Activated naive CD4-positive, alpha-beta T cell treated with Interleukin-2 at 50 U/mL for 16 hours (primary cell): Measurements from ENCODE around the gene TMTC2.

Source experiments
- DNase-seq: peaks from one replicate; pipeline ENCODE4 v3.0.0-alpha.2; 2020

The TMTC2 gene

GRCh38 chr12:82893896-82894295, 207.2 kb downstream of the TMTC2 start:
- no peak for DNase-seq

GRCh38 chr12:82896277-82896676, 209.6 kb downstream of the TMTC2 start:
- DNase-seq = no peak

- no peak for DNase-seq
Measured at GRCh38 chr12:82896979-82897378, 210.3 kb downstream of the TMTC2 start.

- no peak for DNase-seq
Measured at GRCh38 chr12:82898441-82898840, 211.7 kb downstream of the TMTC2 start.

GRCh38 chr12:82904219-82904790, 217.6 kb downstream of the TMTC2 start:
- DNase-seq = no peak

GRCh38 chr12:82910246-82910893, 223.7 kb downstream of the TMTC2 start:
- no peak for DNase-seq

GRCh38 chr12:82912406-82912805, 225.7 kb downstream of the TMTC2 start:
- no peak for DNase-seq

GRCh38 chr12:82919388-82920054, 232.8 kb downstream of the TMTC2 start:
- DNase-seq = no peak

GRCh38 chr12:82923935-82924334, 237.2 kb downstream of the TMTC2 start:
- no peak for DNase-seq

- DNase-seq = no peak
Measured at GRCh38 chr12:82926630-82927029, 239.9 kb downstream of the TMTC2 start.

- no peak for DNase-seq
Measured at GRCh38 chr12:82930301-82930700, 243.6 kb downstream of the TMTC2 start.

- DNase-seq = no peak
Measured at GRCh38 chr12:82931349-82932116, 244.8 kb downstream of the TMTC2 start.

GRCh38 chr12:82937151-82937550, 250.4 kb downstream of the TMTC2 start:
- DNase-seq = no peak

GRCh38 chr12:82942521-82942920, 255.8 kb downstream of the TMTC2 start:
- DNase-seq = no peak

- no peak for DNase-seq
Measured at GRCh38 chr12:82942991-82943401, 256.3 kb downstream of the TMTC2 start.

- no peak for DNase-seq
Measured at GRCh38 chr12:82948491-82948890, 261.8 kb downstream of the TMTC2 start.

- DNase-seq = no peak
Measured at GRCh38 chr12:82950356-82950755, 263.6 kb downstream of the TMTC2 start.

- DNase-seq = no peak
Measured at GRCh38 chr12:82952946-82953345, 266.2 kb downstream of the TMTC2 start.

- DNase-seq = no peak
Measured at GRCh38 chr12:82953397-82953796, 266.7 kb downstream of the TMTC2 start.

- no peak for DNase-seq
Measured at GRCh38 chr12:82954064-82954463, 267.4 kb downstream of the TMTC2 start.

GRCh38 chr12:82954572-82954971, 267.9 kb downstream of the TMTC2 start:
- no peak for DNase-seq

GRCh38 chr12:82955043-82955442, 268.3 kb downstream of the TMTC2 start:
- DNase-seq = no peak

GRCh38 chr12:82958966-82959365, 272.3 kb downstream of the TMTC2 start:
- DNase-seq = no peak

GRCh38 chr12:82959821-82960220, 273.1 kb downstream of the TMTC2 start:
- no peak for DNase-seq
